ENCODE measurements around the gene RBMXL3. TPM values are rescaled to one million over a fixed set of nuclear protein-coding genes. Genes with fewer than 3 reads are reported as not detected.
"Not testable (repeated sequence)": the region's sequence is repeated elsewhere in the genome, so short reads cannot be mapped to it uniquely, and the experiment has no call there.

The RBMXL3 gene
- total RNA-seq, 1 experiment from 2014 or later, result not detected

- no peaks in the 10 kb centered on the region for H3K27me3 Mint-ChIP-seq (ENCODE audit: low read depth)
- peaks cover 2 to 10% of the 10 kb centered on the region in 2 experiments; a peak in 3 of 4 replicates for H3K4me1 Mint-ChIP-seq
- no peak overlapping the region for H3K4me3 Mint-ChIP-seq
- Histone ChIP-seq H4K8ac (replicated peaks; ENCODE audit: insufficient read length, low read depth, low read length) (no peak overlapping the region), H2BK5ac (ENCODE audit: insufficient read length, low read length) (no peak overlapping the region), H2AFZ (ENCODE audit: low read length) (no peak overlapping the region), H3T11ph (ENCODE audit: low read length) (no peak overlapping the region), H4K20me1 (ENCODE audit: control insufficient read depth, insufficient read depth, insufficient read length) (no peaks in the 10 kb centered on the region), H3K4me1 (ENCODE audit: insufficient read depth, low read length) (no peaks in the 10 kb centered on the region), H3K27ac (ENCODE audit: insufficient read length, low read depth, low read length) (no peak overlapping the region), H4K91ac (ENCODE audit: insufficient read length, low read depth, low read length) (no peak overlapping the region), H2BK20ac (ENCODE audit: low read depth, low read length, poor library complexity, severe bottlenecking) (no peak overlapping the region), H3K4ac (ENCODE audit: low read depth, low read length) (no peak overlapping the region), H2BK120ac (ENCODE audit: low read depth, low read length, poor library complexity, severe bottlenecking) (no peak overlapping the region), H3K9me3 (ENCODE audit: control insufficient read depth, low read depth, low read length) (no peaks in the 10 kb centered on the region), H4K5ac (ENCODE audit: insufficient read length, low read depth, low read length) (no peak overlapping the region), H3K79me1 (ENCODE audit: insufficient read depth, low read depth, low read length, poor library complexity, severe bottlenecking) (peaks cover 2% of the 10 kb centered on the region), H3K9ac (ENCODE audit: extremely low read depth, insufficient read length, low read length) (no peak overlapping the region), H3K56ac (ENCODE audit: insufficient read length, low read depth, low read length) (no peak overlapping the region), H2BK12ac (ENCODE audit: insufficient read length, low read depth, low read length) (no peak overlapping the region), H3K27me3 (ENCODE audit: insufficient read depth, low read length) (no peaks in the 10 kb centered on the region), H3K18ac (ENCODE audit: insufficient read length, low read depth, low read length) (no peak overlapping the region), H2BK15ac (ENCODE audit: low read depth, low read length) (no peak overlapping the region), H3K14ac (ENCODE audit: insufficient read depth, low read length) (no peak overlapping the region), H3K23ac (ENCODE audit: insufficient read length, low read depth, low read length) (no peak overlapping the region), H3K79me2 (ENCODE audit: insufficient read depth, low read length) (no peaks in the 10 kb centered on the region), H3K23me2 (ENCODE audit: insufficient read length, low read depth, low read length, poor library complexity, severe bottlenecking) (no peaks in the 10 kb centered on the region), H2AK5ac (ENCODE audit: insufficient read length, low read length) (no peak overlapping the region), H3K4me2 (ENCODE audit: insufficient read depth, insufficient read length, low read length) (no peak overlapping the region)
- peaks cover 19 to 22% of the 10 kb centered on the region in 2 experiments for H3K9me3 Mint-ChIP-seq
- H3K36me3 Mint-ChIP-seq (ENCODE audit: insufficient read depth in 1 of 3, low read depth in 3 of 3), result peaks cover 24 to 33% (median 25%) of the 10 kb centered on the region in 3 experiments
- TF ChIP-seq CTCF (conservative IDR thresholded peaks at IDR 0.05), result no peak
- WGBS (ENCODE audit: extremely low coverage, insufficient read length, low lambda C conversion rate), result no CpG with 5 or more reads among the region's 3 CpGs
- no peak for DNase-seq
- no peak overlapping the region; a peak in 1 of 7 replicates for H3K27ac Mint-ChIP-seq
Measured at GRCh38 chrX:115214605-115215004, 25.4 kb downstream of the RBMXL3 start.

GRCh38 chrX:115217346-115217745, 28.1 kb downstream of the RBMXL3 start:
- H4K20me1 ChIP-seq (ENCODE audit: control insufficient read depth, insufficient read depth, insufficient read length); H2BK12ac ChIP-seq (ENCODE audit: insufficient read length, low read depth, low read length); H3K79me1 ChIP-seq (ENCODE audit: insufficient read depth, low read depth, low read length, poor library complexity, severe bottlenecking); DNase-seq; H3K18ac ChIP-seq (ENCODE audit: insufficient read length, low read depth, low read length); H3K4ac ChIP-seq (ENCODE audit: low read depth, low read length); H3K56ac ChIP-seq (ENCODE audit: insufficient read length, low read depth, low read length); H3K27ac Mint-ChIP-seq; H3K4me1 ChIP-seq (ENCODE audit: insufficient read depth, low read length); H3K4me2 ChIP-seq (ENCODE audit: insufficient read depth, insufficient read length, low read length); H2AK5ac ChIP-seq (ENCODE audit: insufficient read length, low read length); H3K4me3 Mint-ChIP-seq; H2BK120ac ChIP-seq (ENCODE audit: low read depth, low read length, poor library complexity, severe bottlenecking); H3K9ac ChIP-seq (ENCODE audit: extremely low read depth, insufficient read length, low read length); H3K14ac ChIP-seq (ENCODE audit: insufficient read depth, low read length); H3K27me3 Mint-ChIP-seq (ENCODE audit: low read depth); H4K5ac ChIP-seq (ENCODE audit: insufficient read length, low read depth, low read length); H2AFZ ChIP-seq (ENCODE audit: low read length); H3K9me3 ChIP-seq (ENCODE audit: control insufficient read depth, low read depth, low read length); H2BK20ac ChIP-seq (ENCODE audit: low read depth, low read length, poor library complexity, severe bottlenecking); H3K23ac ChIP-seq (ENCODE audit: insufficient read length, low read depth, low read length); H3K27ac ChIP-seq (ENCODE audit: insufficient read length, low read depth, low read length); H2BK15ac ChIP-seq (ENCODE audit: low read depth, low read length); H3K9me3 Mint-ChIP-seq; H4K8ac ChIP-seq (replicated peaks; ENCODE audit: insufficient read length, low read depth, low read length); H3K79me2 ChIP-seq (ENCODE audit: insufficient read depth, low read length); H3K36me3 Mint-ChIP-seq (ENCODE audit: insufficient read depth in 1 of 3, low read depth in 3 of 3); H3K27me3 ChIP-seq (ENCODE audit: insufficient read depth, low read length); H4K91ac ChIP-seq (ENCODE audit: insufficient read length, low read depth, low read length); H2BK5ac ChIP-seq (ENCODE audit: insufficient read length, low read length); H3T11ph ChIP-seq (ENCODE audit: low read length); H3K23me2 ChIP-seq (ENCODE audit: insufficient read length, low read depth, low read length, poor library complexity, severe bottlenecking): not testable (repeated sequence)
- no CpG with 5 or more reads among the region's 4 CpGs for WGBS (ENCODE audit: extremely low coverage, insufficient read length, low lambda C conversion rate)
- H3K4me1 Mint-ChIP-seq, result peaks cover 2 to 13% of the 10 kb centered on the region in 2 experiments; a peak in 3 of 4 replicates
